IMR-90 (cell line): ENCODE measurements around the gene HACD2. TPM values are rescaled to one million over a fixed set of nuclear protein-coding genes. Genes with fewer than 3 reads are reported as not detected.
A peak's percentile ranks its signal among the peaks of the same experiment; 100 is the strongest.

Source experiments
- ATAC-seq: fragments of 200-7000 bp; cut with Tn5 transposase; 2 replicates; pipeline ENCODE4 v1.9.1; 2020; ENCODE audit warnings: low read depth, mild to moderate bottlenecking, moderate library complexity
- BruUV-seq: library from RNA; stranded (reverse); fragments of 400-500 nt; replicated peaks from 2 replicates; lab custom pipeline; 2021; lab: Mats Ljungman, UMichigan
- CTCF ChIA-PET: fragments of 300-600 bp; formaldehyde crosslinking; extraction: SDS; loops from one replicate; lab custom pipeline; 2021; ENCODE audit warnings: antibody characterized with exemption; lab: Yijun Ruan, JAX
- POLR2A ChIA-PET: fragments of 300-600 bp; sonication (Branson Sonifier 250); formaldehyde crosslinking; loops from one replicate; lab custom pipeline; 2022; ENCODE audit warnings: antibody characterized with exemption; ENCODE audit not compliant: unreplicated experiment; lab: Charles Lee
- DNase-seq: peaks from one replicate; pipeline ENCODE4 v3.0.0; 2013
- H2AFZ ChIP-seq: replicated peaks from 2 replicates; pipeline ENCODE3; 2013; ENCODE audit warnings: low read length, mild to moderate bottlenecking; ENCODE audit not compliant: poor library complexity
- H2AK5ac ChIP-seq: 2 replicates; pipeline ENCODE4 v1.6.1; 2013; ENCODE audit warnings: low read depth, low read length, inconsistent platforms
- H2AK9ac ChIP-seq: replicated peaks from 2 replicates; pipeline ENCODE3; 2013; ENCODE audit warnings: mild to moderate bottlenecking, low read depth, low read length, moderate library complexity; ENCODE audit not compliant: poor library complexity
- H2BK120ac ChIP-seq: 2 replicates; pipeline ENCODE4 v1.6.1; 2013; ENCODE audit warnings: low read depth, low read length, inconsistent platforms
- H2BK15ac ChIP-seq: 3 replicates; pipeline ENCODE4 v1.6.1; 2013; ENCODE audit warnings: low read depth, low read length, inconsistent platforms
- H2BK20ac ChIP-seq: 2 replicates; pipeline ENCODE4 v1.6.1; 2013; ENCODE audit warnings: low read depth, mild to moderate bottlenecking, inconsistent platforms, low read length, moderate library complexity
- H2BK5ac ChIP-seq: 2 replicates; pipeline ENCODE4 v1.6.1; 2013; ENCODE audit warnings: mild to moderate bottlenecking, low read depth, low read length, inconsistent platforms; ENCODE audit not compliant: poor library complexity, severe bottlenecking
- H3K14ac ChIP-seq: replicated peaks from 2 replicates; pipeline ENCODE4 v1.6.1; 2013; ENCODE audit warnings: low read depth, low read length, inconsistent platforms
- H3K18ac ChIP-seq: 2 replicates; pipeline ENCODE4 v1.6.1; 2013; ENCODE audit warnings: low read depth, low read length, control low read depth
- H3K23ac ChIP-seq: 2 replicates; pipeline ENCODE4 v1.6.1; 2013; ENCODE audit warnings: low read depth, low read length, inconsistent platforms
- H3K27ac ChIP-seq: 2 replicates; pipeline ENCODE4 v1.5.1; 2013; ENCODE audit warnings: mild to moderate bottlenecking, control low read depth, low read length; ENCODE audit not compliant: insufficient read depth
- H3K27me3 ChIP-seq: 2 replicates; pipeline ENCODE4 v1.6.1; 2013; ENCODE audit warnings: low read length; ENCODE audit not compliant: control insufficient read depth, insufficient read depth
- H3K36me3 ChIP-seq: 2 replicates; pipeline ENCODE4 v1.6.1; 2013; ENCODE audit warnings: low read length, mixed read lengths; ENCODE audit not compliant: control insufficient read depth, insufficient read depth
- H3K4ac ChIP-seq: 2 replicates; pipeline ENCODE4 v1.6.1; 2013; ENCODE audit warnings: low read depth, low read length, inconsistent platforms
- H3K4me1 ChIP-seq: 2 replicates; pipeline ENCODE4 v1.6.1; 2013; ENCODE audit warnings: low read length, mixed read lengths; ENCODE audit not compliant: control insufficient read depth, insufficient read depth
- H3K4me2 ChIP-seq: 2 replicates; pipeline ENCODE4 v1.6.1; 2013; ENCODE audit warnings: low read depth, mild to moderate bottlenecking, control low read depth, low read length, moderate library complexity
- H3K4me3 ChIP-seq: 2 replicates; pipeline ENCODE4 v1.5.1; 2013; ENCODE audit warnings: low read depth, mild to moderate bottlenecking, control low read depth, low read length, moderate library complexity; ENCODE audit not compliant: insufficient read depth
- H3K56ac ChIP-seq: 2 replicates; pipeline ENCODE4 v1.6.1; 2013; ENCODE audit warnings: low read length, inconsistent platforms; ENCODE audit not compliant: insufficient read depth; ENCODE audit errors: extremely low read depth
- H3K79me1 ChIP-seq, 2 experiments: 2 replicates each; pipeline ENCODE4 v1.6.1; 2013; ENCODE audit warnings: low read length in 2 of 2, inconsistent platforms in 1 of 2, low read depth in 1 of 2
- H3K9ac ChIP-seq: 2 replicates; pipeline ENCODE4 v1.6.1; 2013; ENCODE audit warnings: low read depth, low read length, control low read depth
- H3K9me1 ChIP-seq: 2 replicates; pipeline ENCODE4 v1.6.1; 2013; ENCODE audit warnings: low read length, inconsistent platforms; ENCODE audit not compliant: insufficient read depth
- H3K9me3 ChIP-seq: 2 replicates; pipeline ENCODE4 v1.6.1; 2013; ENCODE audit warnings: low read length; ENCODE audit not compliant: control insufficient read depth, insufficient read depth
- H4K20me1 ChIP-seq: 2 replicates; pipeline ENCODE4 v1.6.1; 2013; ENCODE audit warnings: low read length, inconsistent platforms; ENCODE audit not compliant: insufficient read depth
- H4K5ac ChIP-seq: 2 replicates; pipeline ENCODE4 v1.6.1; 2013; ENCODE audit warnings: mild to moderate bottlenecking, low read depth, low read length, control low read depth
- H4K8ac ChIP-seq, 2 experiments: 2 replicates each; pipeline ENCODE4 v1.6.1; 2013; ENCODE audit warnings: low read depth in 2 of 2, low read length in 2 of 2, control low read depth in 1 of 2, inconsistent platforms in 1 of 2
- H4K91ac ChIP-seq: 2 replicates; pipeline ENCODE4 v1.6.1; 2013; ENCODE audit warnings: low read depth, low read length, inconsistent platforms; ENCODE audit not compliant: insufficient read depth
- FOS ChIP-seq: fragments of 150-350 bp; IDR thresholded peaks from 2 replicates; pipeline ENCODE4 v1.6.1; 2016; ENCODE audit warnings: low read depth, low read length
- MXI1 ChIP-seq: IDR thresholded peaks from 2 replicates; pipeline ENCODE4 v1.6.1; 2012; ENCODE audit warnings: low read depth, mild to moderate bottlenecking, low read length, moderate library complexity, borderline replicate concordance
- WGBS, 2 experiments: methylation state at CpG; one replicate each; pipeline versions ENCODE4 v1.1.5 to v1.1.7; 2013; ENCODE audit warnings: missing lambda C conversion rate in 2 of 2; ENCODE audit not compliant: insufficient read length in 1 of 2; ENCODE audit errors: extremely low coverage in 2 of 2; 5-methylcytosine and 5-hydroxymethylcytosine counted together
- dilution Hi-C: fragments of 300-500 bp; cut with HindIII; formaldehyde crosslinking; loops from one replicate; pipeline ENCODE4 v1.14.3; 2018; ENCODE audit warnings: low sequenced_read_pairs; ENCODE audit not compliant: unreplicated experiment
- in situ Hi-C: fragments of 300-500 bp; cut with MboI; formaldehyde crosslinking; loops from 3 replicates; pipeline ENCODE4 v1.14.3; 2019; ENCODE audit warnings: low sequenced_read_pairs, inconsistent platforms, mixed read lengths
- intact Hi-C: fragments of 100-400 bp; cut with micrococcal nuclease; formaldehyde crosslinking; loops from 2 replicates; pipeline ENCODE4 v1.10.0; 2022
- polyA plus RNA-seq, 3 experiments: library from polyadenylated mRNA; depleted of rRNA; stranded (reverse); fragments of >200 nt; gene quantifications; 2 replicates each; pipeline ENCODE4 v1.2.3, GENCODE V29; 2012; ENCODE audit warnings: low replicate concordance in 1 of 3
- total RNA-seq: library from RNA; depleted of rRNA; stranded (reverse); fragments of >200 nt; gene quantifications from 2 replicates; pipeline ENCODE4 v1.2.3, GENCODE V29; 2012

The HACD2 gene
- total and polyA plus RNA-seq, 2 of the 4 experiments (the other 2 are of a cell fraction): 21.5 to 22.6 TPM

DNA sequence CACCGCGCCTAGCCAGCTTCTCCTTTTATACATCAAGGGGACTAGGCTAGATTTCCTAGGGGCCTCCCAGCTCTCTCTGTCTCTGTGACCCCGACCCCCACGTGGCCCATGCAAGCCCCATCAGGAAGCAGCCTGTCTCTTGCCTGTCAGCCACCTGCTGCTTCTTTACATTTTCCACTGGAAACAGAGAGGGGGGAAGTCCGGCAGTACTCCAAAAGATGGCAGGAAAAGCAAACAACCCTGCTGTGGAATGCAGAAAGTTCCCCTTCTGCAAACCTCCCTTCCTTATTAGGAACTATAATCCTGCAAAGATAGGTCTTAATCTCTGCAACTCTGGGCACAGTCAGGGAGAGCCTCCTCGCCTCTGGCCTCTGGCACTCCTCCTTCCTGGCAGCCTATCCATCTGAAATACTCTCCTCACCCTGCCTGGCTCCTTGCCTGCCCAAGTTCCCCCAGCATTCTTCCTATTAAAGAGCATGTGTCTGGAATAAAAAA lies 47.4 kb upstream of the HACD2 start:
- TF ChIP-seq MXI1 (peak; percentile 27; the same call in 1 of the 2 replicates), FOS (no peak)
- Histone ChIP-seq H3K4me2 (no peak overlapping the region), H3K23ac (peak overlapping the region; percentile 2; the same call in 1 of the 2 replicates), H3K9ac (no peak overlapping the region), H2BK15ac (no peak overlapping the region), H3K9me3 (no peaks in the 10 kb centered on the region), H2AFZ (no peak overlapping the region), H2BK120ac (peak overlapping the region; percentile 70), H3K36me3 (peaks cover 65% of the 10 kb centered on the region), H4K8ac (peak overlapping the region in 1 of 2 experiments; percentile 78; a peak in 1 of 4 replicates), H3K56ac (no peak overlapping the region), H3K27ac (peak overlapping the region; percentile 80; the same call in 1 of the 2 replicates), H3K4me3 (no peak overlapping the region), H2BK20ac (peak overlapping the region; percentile 62; the same call in 1 of the 2 replicates), H2AK5ac (peak overlapping the region; percentile 62; the same call in 1 of the 2 replicates), H2BK5ac (no peak overlapping the region), H4K5ac (no peak overlapping the region), H3K18ac (no peak overlapping the region), H3K4me1 (peaks cover 33% of the 10 kb centered on the region), H3K14ac (peak overlapping the region; percentile 42; the same call in 1 of the 2 replicates), H3K27me3 (no peaks in the 10 kb centered on the region), H3K4ac (peak overlapping the region; percentile 71), H2AK9ac (peak overlapping the region; percentile 80), H4K20me1 (no peaks in the 10 kb centered on the region; the same call in none of the 2 replicates), H3K9me1 (peaks cover 41% of the 10 kb centered on the region), H3K79me1 (peaks cover 7 to 57% of the 10 kb centered on the region in 2 experiments; a peak in 3 of 4 replicates), H4K91ac (no peak overlapping the region)
- peak; percentile 80 for DNase-seq
- no CpG with 5 or more reads among the region's 6 CpGs for WGBS, 2 experiments
- POLR2A ChIA-PET: no interaction called here
- intact Hi-C loops: no loop called here
- CTCF ChIA-PET: no interaction called here
- BruUV-seq: no TSS peak
- ATAC-seq: peak; percentile 68
- dilution Hi-C loops: no loop called here
- in situ Hi-C loops: no loop called here
